BE2C (cell line): ENCODE results near the gene CLPTM1.

Source experiments
- DNase-seq: peaks from one replicate; pipeline ENCODE4 v3.0.0-alpha.2; 2020
- H3K27me3 ChIP-seq: fragments of 250-450 bp; sonication (Bioruptor Pico); 2 replicates; pipeline ENCODE4 v1.5.1; 2020; ENCODE audit warnings: mild to moderate bottlenecking
- H3K36me3 ChIP-seq: fragments of 250-450 bp; sonication (Bioruptor Pico); 2 replicates; pipeline ENCODE4 v1.5.1; 2020; ENCODE audit warnings: mild to moderate bottlenecking
- H3K4me1 ChIP-seq: fragments of 250-450 bp; sonication (Bioruptor Pico); 2 replicates; pipeline ENCODE4 v1.5.1; 2020
- H3K4me3 ChIP-seq: 2 replicates; pipeline ENCODE4 v1.5.1; 2011; ENCODE audit warnings: low read depth, low read length
- H3K9me3 ChIP-seq: fragments of 250-450 bp; sonication (Bioruptor Pico); 2 replicates; pipeline ENCODE4 v1.5.1; 2020
- CTCF ChIP-seq: IDR thresholded peaks from 2 replicates; pipeline ENCODE4 v1.5.1; 2012; ENCODE audit warnings: mild to moderate bottlenecking, low read depth, low read length

Gene CLPTM1

DNA sequence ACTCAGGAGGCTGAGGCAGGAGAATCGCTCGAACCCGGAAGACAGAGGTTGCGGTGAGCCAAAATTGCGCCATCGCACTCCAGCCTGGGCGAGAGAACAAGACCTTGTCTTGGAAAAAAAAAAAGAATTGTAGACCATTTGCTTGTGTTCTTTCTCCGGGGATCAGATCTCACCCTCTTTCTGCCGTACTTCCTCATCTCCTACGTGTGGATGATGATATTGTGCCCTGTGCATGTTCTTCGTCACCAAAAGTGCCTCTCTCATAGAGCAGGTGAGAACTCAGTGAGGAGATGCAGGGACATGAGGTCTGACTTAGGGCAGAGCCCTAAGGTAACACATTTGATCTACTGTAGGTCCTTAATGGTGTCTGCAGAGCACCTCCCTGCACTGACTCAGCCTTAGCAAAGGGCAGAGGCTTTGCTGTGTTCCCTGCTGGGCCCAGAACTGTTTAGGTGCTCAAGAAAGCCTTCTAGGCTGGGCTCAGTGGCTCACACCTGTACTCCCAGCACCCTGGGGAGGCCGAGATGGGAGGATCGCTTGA, 8.1 kb upstream of the CLPTM1 start:
- Histone ChIP-seq H3K4me3 (no peak overlapping the region), H3K36me3 (no peaks in the 10 kb centered on the region; the same call in 1 of the 2 replicates), H3K9me3 (no peaks in the 10 kb centered on the region), H3K4me1 (0 out of 2 replicates have a peak, but pooled peaks cover 3% of the 10 kb centered on the region), H3K27me3 (no peaks in the 10 kb centered on the region)
- DNase-seq: no peak
- no peak for TF ChIP-seq CTCF

GRCh38 chr19:44948237-44948636, 6.9 kb upstream of the CLPTM1 start:
- 0 out of 2 replicates have a peak, but pooled peaks cover 3% of the 10 kb centered on the region for H3K4me1 ChIP-seq
- H3K27me3 ChIP-seq: no peaks in the 10 kb centered on the region
- no peaks in the 10 kb centered on the region for H3K9me3 ChIP-seq
- no peak for DNase-seq
- no peaks in the 10 kb centered on the region; the same call in 1 of the 2 replicates for H3K36me3 ChIP-seq
- H3K4me3 ChIP-seq: no peak overlapping the region
- TF ChIP-seq CTCF: no peak

- no peak for TF ChIP-seq CTCF
- DNase-seq: no peak
- Histone ChIP-seq H3K4me3 (no peak overlapping the region), H3K9me3 (no peaks in the 10 kb centered on the region), H3K4me1 (0 out of 2 replicates have a peak, but pooled peaks cover 3% of the 10 kb centered on the region), H3K27me3 (no peaks in the 10 kb centered on the region), H3K36me3 (no peaks in the 10 kb centered on the region; the same call in 1 of the 2 replicates)
Observed at GRCh38 chr19:44948763-44949374, 6.3 kb upstream of the CLPTM1 start.

DNA sequence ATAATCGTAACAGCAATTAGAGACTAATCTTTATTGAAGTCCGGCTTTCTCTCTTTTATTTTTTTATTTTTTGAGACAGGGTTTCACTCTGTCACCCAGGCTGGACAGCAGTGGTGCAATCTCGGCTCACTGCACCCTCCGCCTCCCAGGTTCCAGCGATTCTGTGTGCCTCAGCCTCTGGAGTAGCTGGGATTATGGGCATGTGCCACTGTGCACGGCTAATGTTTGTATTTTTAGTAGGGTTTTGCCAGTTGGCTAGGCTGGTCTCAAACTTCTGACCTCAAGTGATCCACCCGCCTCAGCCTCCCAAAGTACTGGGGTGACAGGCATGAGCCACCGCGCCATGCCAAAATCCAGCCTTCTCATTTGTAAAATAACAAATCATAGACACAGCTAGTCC, 5.6 kb upstream of the CLPTM1 start:
- no peak for DNase-seq
- no peaks in the 10 kb centered on the region for H3K9me3 ChIP-seq
- no peak for TF ChIP-seq CTCF

DNA sequence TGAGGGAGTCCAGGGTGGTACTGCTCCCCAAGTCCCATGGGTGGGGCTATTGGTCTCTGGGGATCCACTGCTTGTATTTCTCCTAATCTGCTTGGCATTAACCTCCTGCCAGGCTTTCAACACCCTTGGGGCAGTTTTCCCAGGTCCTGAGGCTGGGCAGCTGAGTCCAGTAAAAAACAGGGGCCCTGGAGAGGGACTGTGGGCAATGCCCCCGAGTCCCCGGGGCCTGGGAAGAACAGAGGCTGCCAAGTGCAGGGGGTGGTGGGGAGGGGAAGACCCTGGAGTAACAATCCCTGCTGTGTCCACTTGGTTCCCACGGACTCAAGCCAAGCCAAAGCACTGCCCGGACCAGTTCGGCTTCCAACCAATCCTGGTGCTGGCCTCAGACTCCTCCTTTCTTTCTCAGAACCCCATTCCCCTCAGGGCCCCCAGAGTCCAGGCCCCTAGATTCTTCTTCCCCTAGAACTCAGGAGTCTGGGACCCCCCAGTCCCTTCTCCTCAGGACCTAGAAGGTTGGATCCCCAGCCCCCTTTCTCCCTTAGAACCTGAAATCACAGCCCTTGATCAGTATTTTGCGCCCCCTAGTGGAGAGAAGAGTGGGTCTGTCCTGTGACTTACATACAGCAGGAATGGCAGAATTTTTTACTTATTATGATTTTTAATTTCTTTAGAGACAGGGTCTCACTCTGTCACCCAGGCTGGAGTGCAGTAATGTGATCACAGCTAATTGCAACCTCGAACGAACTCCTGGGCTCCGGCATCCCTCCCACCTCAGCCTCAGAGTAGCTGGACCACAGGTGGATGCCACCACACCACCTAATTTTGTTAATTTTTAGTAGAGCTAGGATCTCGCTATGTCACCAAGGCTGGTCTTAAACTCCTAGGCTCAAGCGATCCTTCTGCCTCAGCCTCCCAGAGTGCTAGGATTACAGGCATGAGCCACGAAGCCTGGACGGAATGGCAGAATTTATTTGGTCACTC, 3.7 kb upstream of the CLPTM1 start:
- Histone ChIP-seq H3K4me1 (0 out of 2 replicates have a peak, but pooled peaks cover 3% of the 10 kb centered on the region), H3K4me3 (no peak overlapping the region), H3K36me3 (no peaks in the 10 kb centered on the region; the same call in 1 of the 2 replicates), H3K27me3 (no peaks in the 10 kb centered on the region), H3K9me3 (no peaks in the 10 kb centered on the region)
- peak; percentile 91 for TF ChIP-seq CTCF
- peak; percentile 82 for DNase-seq

More for the DNA sequence above, 5.6 kb upstream of the CLPTM1 start:
- no peaks in the 10 kb centered on the region; the same call in 1 of the 2 replicates for H3K36me3 ChIP-seq
- 0 out of 2 replicates have a peak, but pooled peaks cover 3% of the 10 kb centered on the region for H3K4me1 ChIP-seq
- H3K4me3 ChIP-seq: no peak overlapping the region
- no peaks in the 10 kb centered on the region for H3K27me3 ChIP-seq
